HEK293 (cell line): ENCODE measurements around the gene YAF2.

ENCODE experiments used
- CTCF ChIA-PET: fragments of 350-600 bp; formaldehyde crosslinking; extraction: SDS; loops from one replicate; lab custom pipeline; 2021; ENCODE audit warnings: antibody characterized with exemption; lab: Yijun Ruan, JAX
- POLR2A ChIA-PET: fragments of 300-600 bp; formaldehyde crosslinking; extraction: SDS; loops from one replicate; lab custom pipeline; 2020; ENCODE audit warnings: antibody characterized with exemption, inconsistent platforms; lab: Yijun Ruan, JAX
- H3K27ac ChIP-seq: fragments of 200-500 bp; sonication (Bioruptor generic); 2 replicates; pipeline ENCODE4 v1.5.1; 2014; ENCODE audit warnings: low read depth, low read length, control low read depth, inconsistent platforms; ENCODE audit errors: extremely low read depth
- H3K36me3 ChIP-seq, 2 experiments: fragments of 200-500 bp in 1 of 2; sonication (Bioruptor generic) in 1 of 2; 1 replicate in 1 of 2; 2 replicates in 1 of 2; pipeline ENCODE4 v1.5.1; 2014 to 2017; ENCODE audit warnings: inconsistent platforms in 2 of 2, low read length in 2 of 2; ENCODE audit not compliant: control insufficient read depth in 2 of 2, insufficient read depth in 1 of 2
- H3K4me1 ChIP-seq: fragments of 200-500 bp; sonication (Bioruptor generic); 2 replicates; pipeline ENCODE4 v1.5.1; 2014; ENCODE audit warnings: mild to moderate bottlenecking, low read length, inconsistent platforms; ENCODE audit not compliant: control insufficient read depth, insufficient read depth
- H3K4me3 ChIP-seq: 2 replicates; pipeline ENCODE4 v1.5.1; 2011; ENCODE audit warnings: low read depth, mild to moderate bottlenecking, control low read depth, low read length, moderate library complexity
- H3K9me3 ChIP-seq: fragments of 200-500 bp; sonication (Bioruptor generic); 2 replicates; pipeline ENCODE4 v1.5.1; 2014; ENCODE audit warnings: low read depth, low read length, inconsistent platforms; ENCODE audit not compliant: control insufficient read depth, insufficient read depth
- CTCF ChIP-seq: fragments of 450-650 bp; formaldehyde crosslinking; IDR thresholded peaks from 2 replicates; pipeline ENCODE4 v1.5.1; 2016; ENCODE audit warnings: missing biosample characterization, missing genetic modification characterization
- FEZF1 ChIP-seq: fragments of 450-650 bp; formaldehyde crosslinking; IDR thresholded peaks from 2 replicates; pipeline ENCODE4 v1.5.1; 2016; ENCODE audit warnings: missing biosample characterization, missing genetic modification characterization
- GFI1B ChIP-seq: fragments of 450-650 bp; formaldehyde crosslinking; IDR thresholded peaks from 2 replicates; pipeline ENCODE4 v1.5.1; 2016; ENCODE audit warnings: missing biosample characterization, missing genetic modification characterization
- GLI2 ChIP-seq: fragments of 450-650 bp; formaldehyde crosslinking; IDR thresholded peaks from 2 replicates; pipeline ENCODE4; 2017; ENCODE audit warnings: missing biosample characterization, missing genetic modification characterization, low read depth, borderline replicate concordance
- OVOL3 ChIP-seq: fragments of 450-650 bp; formaldehyde crosslinking; IDR thresholded peaks from 2 replicates; pipeline ENCODE4 v1.5.1; 2016; ENCODE audit warnings: missing biosample characterization, missing genetic modification characterization
- RBAK ChIP-seq: fragments of 450-650 bp; formaldehyde crosslinking; IDR thresholded peaks from 2 replicates; pipeline ENCODE4 v1.5.1; 2016; ENCODE audit warnings: missing biosample characterization, missing genetic modification characterization
- SCRT1 ChIP-seq: fragments of 450-650 bp; formaldehyde crosslinking; IDR thresholded peaks from 2 replicates; pipeline ENCODE4 v1.5.1; 2016; ENCODE audit warnings: missing biosample characterization, missing genetic modification characterization, borderline replicate concordance
- ZBTB44 ChIP-seq: fragments of 450-650 bp; IDR thresholded peaks from 2 replicates; pipeline ENCODE4 v1.5.1; 2018; ENCODE audit warnings: missing biosample characterization, mild to moderate bottlenecking, missing genetic modification characterization
- ZBTB8A ChIP-seq: fragments of 450-650 bp; formaldehyde crosslinking; IDR thresholded peaks from 2 replicates; pipeline ENCODE4 v1.5.1; 2016; ENCODE audit warnings: missing biosample characterization, missing genetic modification characterization
- ZNF10 ChIP-seq: fragments of 450-650 bp; formaldehyde crosslinking; IDR thresholded peaks from 2 replicates; pipeline ENCODE4 v1.5.1; 2017; ENCODE audit warnings: missing biosample characterization, missing genetic modification characterization
- ZNF140 ChIP-seq: fragments of 450-650 bp; formaldehyde crosslinking; IDR thresholded peaks from 2 replicates; pipeline ENCODE4 v1.5.1; 2016; ENCODE audit warnings: missing biosample characterization, missing genetic modification characterization
- ZNF248 ChIP-seq: fragments of 450-650 bp; formaldehyde crosslinking; IDR thresholded peaks from 2 replicates; pipeline ENCODE4 v1.5.1; 2017; ENCODE audit warnings: missing biosample characterization, missing genetic modification characterization
- ZNF292 ChIP-seq: fragments of 450-650 bp; formaldehyde crosslinking; IDR thresholded peaks from 2 replicates; pipeline ENCODE4 v1.5.1; 2016; ENCODE audit warnings: low read depth, missing biosample characterization, missing genetic modification characterization, borderline replicate concordance
- ZNF350 ChIP-seq: fragments of 450-650 bp; formaldehyde crosslinking; IDR thresholded peaks from 2 replicates; pipeline ENCODE4 v1.5.0; 2017; ENCODE audit warnings: missing biosample characterization, mild to moderate bottlenecking, missing genetic modification characterization
- ZNF501 ChIP-seq: fragments of 450-650 bp; formaldehyde crosslinking; IDR thresholded peaks from 2 replicates; pipeline ENCODE4 v1.5.1; 2016; ENCODE audit warnings: missing biosample characterization, missing genetic modification characterization
- ZNF514 ChIP-seq: fragments of 450-650 bp; formaldehyde crosslinking; IDR thresholded peaks from 2 replicates; pipeline ENCODE4 v1.5.1; 2016; ENCODE audit warnings: missing biosample characterization, missing genetic modification characterization
- ZNF585B ChIP-seq: fragments of 450-650 bp; formaldehyde crosslinking; IDR thresholded peaks from 2 replicates; pipeline ENCODE4 v1.5.1; 2016; ENCODE audit warnings: missing biosample characterization, missing genetic modification characterization
- ZNF596 ChIP-seq: fragments of 450-650 bp; IDR thresholded peaks from 2 replicates; pipeline ENCODE4 v1.5.0; 2018; ENCODE audit warnings: missing biosample characterization, mild to moderate bottlenecking, missing genetic modification characterization, moderate library complexity
- ZNF785 ChIP-seq: fragments of 450-650 bp; formaldehyde crosslinking; IDR thresholded peaks from 2 replicates; pipeline ENCODE4 v1.5.1; 2016; ENCODE audit warnings: missing biosample characterization, missing genetic modification characterization
- ZXDB ChIP-seq: fragments of 450-650 bp; formaldehyde crosslinking; IDR thresholded peaks from 2 replicates; pipeline ENCODE4 v1.5.1; 2016; ENCODE audit warnings: missing biosample characterization, missing genetic modification characterization
- TF ChIP-seq, protein P1 (sequence below): fragments of 450-650 bp; formaldehyde crosslinking; IDR thresholded peaks from 2 replicates; pipeline ENCODE4 v1.5.1; 2017; ENCODE audit warnings: missing biosample characterization, missing genetic modification characterization
- TF ChIP-seq, protein P2 (sequence below): fragments of 450-650 bp; IDR thresholded peaks from 2 replicates; pipeline ENCODE4 v1.5.1; 2018; ENCODE audit warnings: missing biosample characterization, missing genetic modification characterization
- TF ChIP-seq, protein P3 (sequence below): fragments of 450-650 bp; formaldehyde crosslinking; IDR thresholded peaks from 2 replicates; pipeline ENCODE4 v1.5.1; 2016; ENCODE audit warnings: missing biosample characterization, missing genetic modification characterization, borderline replicate concordance

YAF2 gene

DNA sequence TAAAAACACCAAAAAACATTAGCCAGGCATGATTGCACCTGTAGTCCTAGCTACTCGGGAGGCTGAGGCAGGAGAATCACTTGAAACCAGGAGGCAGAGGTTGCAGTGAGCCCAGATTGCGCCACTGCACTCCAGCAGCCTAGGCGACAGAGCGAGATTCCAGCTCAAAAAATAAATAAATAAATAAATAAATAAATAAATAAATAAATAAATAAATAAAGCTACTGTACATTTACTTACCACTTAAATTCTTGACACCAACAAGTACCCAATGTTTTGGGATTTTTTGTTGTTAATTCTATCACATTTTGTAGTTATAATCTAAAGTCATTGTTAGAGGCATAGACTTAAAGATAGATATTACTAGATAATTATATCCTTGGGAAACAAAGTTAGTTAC lies 22.3 kb downstream of the YAF2 start (continued):
- TF ChIP-seq ZNF140 (tag by site-specific recombination) (peak; percentile 99), ZNF514 (peak; percentile 79; the same call in 1 of the 2 replicates), ZNF292 (peak; percentile 92)

DNA sequence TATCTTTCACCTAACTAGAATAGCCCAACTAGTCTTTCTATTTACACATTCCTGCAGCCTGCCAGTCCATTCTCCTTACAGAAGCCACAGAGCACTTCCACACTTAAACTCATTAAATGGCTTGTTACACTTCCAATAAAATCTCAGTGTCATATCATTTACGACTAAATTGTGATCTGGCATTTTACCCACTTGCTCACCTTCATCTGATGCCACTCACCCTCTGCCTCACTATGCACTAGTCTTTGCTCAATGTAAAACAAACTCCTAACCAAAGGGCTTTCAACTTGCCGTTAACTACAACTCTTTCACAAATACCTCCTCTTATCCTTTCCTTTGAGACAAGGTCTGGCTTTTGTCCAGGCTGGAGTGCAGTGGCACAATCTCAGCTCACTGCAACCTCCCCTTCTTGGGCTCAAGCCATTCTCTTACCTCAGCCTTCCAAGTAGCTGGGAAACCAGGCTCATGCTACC lies 24.1 kb downstream of the YAF2 start:
- Histone ChIP-seq H3K4me3 (no peak overlapping the region), H3K27ac (peak overlapping the region; percentile 48; the same call in 1 of the 2 replicates), H3K36me3 (peaks cover 9 to 15% of the 10 kb centered on the region in 2 experiments), H3K9me3 (no peaks in the 10 kb centered on the region), H3K4me1 (peaks cover 15% of the 10 kb centered on the region)
- CTCF ChIA-PET = no interaction called here
- POLR2A ChIA-PET = no interaction called here
- TF ChIP-seq ZNF248 (tag by site-specific recombination) = no peak
- no peak for TF ChIP-seq RBAK
- TF ChIP-seq ZBTB44 (tag by site-specific recombination) = 0 out of 2 replicates have a peak, but pooled peaks have one; percentile 44
- TF ChIP-seq, protein P1, sequence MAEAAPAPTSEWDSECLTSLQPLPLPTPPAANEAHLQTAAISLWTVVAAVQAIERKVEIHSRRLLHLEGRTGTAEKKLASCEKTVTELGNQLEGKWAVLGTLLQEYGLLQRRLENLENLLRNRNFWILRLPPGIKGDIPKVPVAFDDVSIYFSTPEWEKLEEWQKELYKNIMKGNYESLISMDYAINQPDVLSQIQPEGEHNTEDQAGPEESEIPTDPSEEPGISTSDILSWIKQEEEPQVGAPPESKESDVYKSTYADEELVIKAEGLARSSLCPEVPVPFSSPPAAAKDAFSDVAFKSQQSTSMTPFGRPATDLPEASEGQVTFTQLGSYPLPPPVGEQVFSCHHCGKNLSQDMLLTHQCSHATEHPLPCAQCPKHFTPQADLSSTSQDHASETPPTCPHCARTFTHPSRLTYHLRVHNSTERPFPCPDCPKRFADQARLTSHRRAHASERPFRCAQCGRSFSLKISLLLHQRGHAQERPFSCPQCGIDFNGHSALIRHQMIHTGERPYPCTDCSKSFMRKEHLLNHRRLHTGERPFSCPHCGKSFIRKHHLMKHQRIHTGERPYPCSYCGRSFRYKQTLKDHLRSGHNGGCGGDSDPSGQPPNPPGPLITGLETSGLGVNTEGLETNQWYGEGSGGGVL = 0 out of 2 replicates have a peak, but pooled peaks have one; percentile 16
- no peak for TF ChIP-seq CTCF (tag by site-specific recombination)
- peak; percentile 69; the same call in 1 of the 2 replicates for TF ChIP-seq ZNF501
- peak; percentile 47; the same call in 1 of the 2 replicates for TF ChIP-seq SCRT1 (tag by site-specific recombination)
- peak; percentile 91 for TF ChIP-seq GFI1B
- no peak for TF ChIP-seq ZNF785
- TF ChIP-seq ZXDB (tag by site-specific recombination) = 0 out of 2 replicates have a peak, but pooled peaks have one; percentile 59
- no peak for TF ChIP-seq ZNF350 (tag by site-specific recombination)
- TF ChIP-seq GLI2 (tag by site-specific recombination) = no peak
- 0 out of 2 replicates have a peak, but pooled peaks have one; percentile 17 for TF ChIP-seq ZNF585B (tag by site-specific recombination)
- TF ChIP-seq FEZF1 (tag by site-specific recombination) = peak; percentile 84
- TF ChIP-seq ZBTB8A (tag by site-specific recombination) = peak; percentile 87
- TF ChIP-seq ZNF10 (tag by site-specific recombination) = peak; percentile 76
- no peak for TF ChIP-seq ZNF596
- TF ChIP-seq, protein P2, sequence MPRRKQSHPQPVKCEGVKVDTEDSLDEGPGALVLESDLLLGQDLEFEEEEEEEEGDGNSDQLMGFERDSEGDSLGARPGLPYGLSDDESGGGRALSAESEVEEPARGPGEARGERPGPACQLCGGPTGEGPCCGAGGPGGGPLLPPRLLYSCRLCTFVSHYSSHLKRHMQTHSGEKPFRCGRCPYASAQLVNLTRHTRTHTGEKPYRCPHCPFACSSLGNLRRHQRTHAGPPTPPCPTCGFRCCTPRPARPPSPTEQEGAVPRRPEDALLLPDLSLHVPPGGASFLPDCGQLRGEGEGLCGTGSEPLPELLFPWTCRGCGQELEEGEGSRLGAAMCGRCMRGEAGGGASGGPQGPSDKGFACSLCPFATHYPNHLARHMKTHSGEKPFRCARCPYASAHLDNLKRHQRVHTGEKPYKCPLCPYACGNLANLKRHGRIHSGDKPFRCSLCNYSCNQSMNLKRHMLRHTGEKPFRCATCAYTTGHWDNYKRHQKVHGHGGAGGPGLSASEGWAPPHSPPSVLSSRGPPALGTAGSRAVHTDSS (tag by site-specific recombination) = peak; percentile 89
- TF ChIP-seq OVOL3 (tag by site-specific recombination) = peak; percentile 65; the same call in 1 of the 2 replicates
- TF ChIP-seq, protein P3, sequence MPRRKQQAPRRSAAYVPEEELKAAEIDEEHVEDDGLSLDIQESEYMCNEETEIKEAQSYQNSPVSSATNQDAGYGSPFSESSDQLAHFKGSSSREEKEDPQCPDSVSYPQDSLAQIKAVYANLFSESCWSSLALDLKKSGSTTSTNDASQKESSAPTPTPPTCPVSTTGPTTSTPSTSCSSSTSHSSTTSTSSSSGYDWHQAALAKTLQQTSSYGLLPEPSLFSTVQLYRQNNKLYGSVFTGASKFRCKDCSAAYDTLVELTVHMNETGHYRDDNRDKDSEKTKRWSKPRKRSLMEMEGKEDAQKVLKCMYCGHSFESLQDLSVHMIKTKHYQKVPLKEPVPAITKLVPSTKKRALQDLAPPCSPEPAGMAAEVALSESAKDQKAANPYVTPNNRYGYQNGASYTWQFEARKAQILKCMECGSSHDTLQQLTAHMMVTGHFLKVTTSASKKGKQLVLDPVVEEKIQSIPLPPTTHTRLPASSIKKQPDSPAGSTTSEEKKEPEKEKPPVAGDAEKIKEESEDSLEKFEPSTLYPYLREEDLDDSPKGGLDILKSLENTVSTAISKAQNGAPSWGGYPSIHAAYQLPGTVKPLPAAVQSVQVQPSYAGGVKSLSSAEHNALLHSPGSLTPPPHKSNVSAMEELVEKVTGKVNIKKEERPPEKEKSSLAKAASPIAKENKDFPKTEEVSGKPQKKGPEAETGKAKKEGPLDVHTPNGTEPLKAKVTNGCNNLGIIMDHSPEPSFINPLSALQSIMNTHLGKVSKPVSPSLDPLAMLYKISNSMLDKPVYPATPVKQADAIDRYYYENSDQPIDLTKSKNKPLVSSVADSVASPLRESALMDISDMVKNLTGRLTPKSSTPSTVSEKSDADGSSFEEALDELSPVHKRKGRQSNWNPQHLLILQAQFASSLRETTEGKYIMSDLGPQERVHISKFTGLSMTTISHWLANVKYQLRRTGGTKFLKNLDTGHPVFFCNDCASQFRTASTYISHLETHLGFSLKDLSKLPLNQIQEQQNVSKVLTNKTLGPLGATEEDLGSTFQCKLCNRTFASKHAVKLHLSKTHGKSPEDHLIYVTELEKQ = peak; percentile 43; the same call in 1 of the 2 replicates
